HEK293 (cell line): ENCODE results near the gene HOXB9.

ENCODE experiments used
- GFI1B ChIP-seq: fragments of 450-650 bp; formaldehyde crosslinking; IDR thresholded peaks from 2 replicates; pipeline ENCODE4 v1.5.1; 2016; ENCODE audit warnings: missing biosample characterization, missing genetic modification characterization
- KLF16 ChIP-seq: fragments of 450-650 bp; formaldehyde crosslinking; IDR thresholded peaks from 2 replicates; pipeline ENCODE4 v1.5.1; 2017; ENCODE audit warnings: missing biosample characterization, missing genetic modification characterization
- MEIS1 ChIP-seq: sonication (generic); formaldehyde crosslinking; IDR thresholded peaks from 2 replicates; pipeline ENCODE4 v1.8.1; 2022; ENCODE audit warnings: missing genetic modification reagents, mild to moderate bottlenecking, borderline replicate concordance
- SALL2 ChIP-seq: fragments of 450-650 bp; formaldehyde crosslinking; IDR thresholded peaks from 2 replicates; pipeline ENCODE4 v1.5.0; 2017; ENCODE audit warnings: missing biosample characterization, mild to moderate bottlenecking, missing genetic modification characterization, borderline replicate concordance
- SP3 ChIP-seq: fragments of 450-650 bp; formaldehyde crosslinking; IDR thresholded peaks from 2 replicates; pipeline ENCODE4 v1.5.1; 2016; ENCODE audit warnings: missing biosample characterization, missing genetic modification characterization
- SP7 ChIP-seq: fragments of 450-650 bp; formaldehyde crosslinking; IDR thresholded peaks from 2 replicates; pipeline ENCODE4 v1.5.1; 2016; ENCODE audit warnings: missing biosample characterization, missing genetic modification characterization
- YY1 ChIP-seq: fragments of 450-650 bp; formaldehyde crosslinking; IDR thresholded peaks from 2 replicates; pipeline ENCODE4 v1.5.1; 2018; ENCODE audit warnings: missing biosample characterization, missing genetic modification characterization
- ZBTB17 ChIP-seq: fragments of 450-650 bp; formaldehyde crosslinking; IDR thresholded peaks from 2 replicates; pipeline ENCODE4 v1.5.1; 2016; ENCODE audit warnings: missing biosample characterization, missing genetic modification characterization
- ZNF121 ChIP-seq: fragments of 450-650 bp; formaldehyde crosslinking; IDR thresholded peaks from 2 replicates; pipeline ENCODE4 v1.5.1; 2016; ENCODE audit warnings: missing biosample characterization, missing genetic modification characterization
- ZNF146 ChIP-seq: fragments of 450-650 bp; formaldehyde crosslinking; IDR thresholded peaks from 2 replicates; pipeline ENCODE4 v1.5.1; 2016; ENCODE audit warnings: missing biosample characterization, missing genetic modification characterization
- ZNF2 ChIP-seq: fragments of 450-650 bp; formaldehyde crosslinking; IDR thresholded peaks from 2 replicates; pipeline ENCODE4 v1.5.1; 2016; ENCODE audit warnings: missing biosample characterization, missing genetic modification characterization
- ZNF202 ChIP-seq: fragments of 450-650 bp; formaldehyde crosslinking; IDR thresholded peaks from 2 replicates; pipeline ENCODE4 v1.5.1; 2016; ENCODE audit warnings: missing biosample characterization, missing genetic modification characterization, borderline replicate concordance
- ZNF223 ChIP-seq: fragments of 450-650 bp; formaldehyde crosslinking; IDR thresholded peaks from 2 replicates; pipeline ENCODE4 v1.5.1; 2016; ENCODE audit warnings: missing biosample characterization, missing genetic modification characterization
- ZNF248 ChIP-seq: fragments of 450-650 bp; formaldehyde crosslinking; IDR thresholded peaks from 2 replicates; pipeline ENCODE4 v1.5.1; 2017; ENCODE audit warnings: missing biosample characterization, missing genetic modification characterization
- ZNF37A ChIP-seq: fragments of 450-650 bp; IDR thresholded peaks from 2 replicates; pipeline ENCODE4 v1.5.1; 2018; ENCODE audit warnings: missing biosample characterization, missing genetic modification characterization
- ZNF391 ChIP-seq: fragments of 450-650 bp; formaldehyde crosslinking; IDR thresholded peaks from 2 replicates; pipeline ENCODE4 v1.5.1; 2016; ENCODE audit warnings: low read depth, missing biosample characterization, missing genetic modification characterization, borderline replicate concordance
- ZNF426 ChIP-seq: fragments of 450-650 bp; formaldehyde crosslinking; IDR thresholded peaks from 2 replicates; pipeline ENCODE4 v1.5.1; 2017; ENCODE audit warnings: missing biosample characterization, missing genetic modification characterization, mild to moderate bottlenecking, inconsistent platforms, moderate library complexity
- ZNF433 ChIP-seq: fragments of 450-650 bp; formaldehyde crosslinking; IDR thresholded peaks from 2 replicates; pipeline ENCODE4 v1.5.1; 2016; ENCODE audit warnings: missing biosample characterization, missing genetic modification characterization, low read depth
- ZNF626 ChIP-seq: fragments of 450-650 bp; sonication (Bioruptor Pico); formaldehyde crosslinking; IDR thresholded peaks from 2 replicates; pipeline ENCODE4 v1.5.1; 2018; ENCODE audit warnings: missing biosample characterization, missing genetic modification characterization, inconsistent platforms
- ZNF664 ChIP-seq: fragments of 450-650 bp; formaldehyde crosslinking; IDR thresholded peaks from 2 replicates; pipeline ENCODE4 v1.5.1; 2016; ENCODE audit warnings: missing biosample characterization, missing genetic modification characterization
- ZNF76 ChIP-seq: fragments of 450-650 bp; formaldehyde crosslinking; IDR thresholded peaks from 2 replicates; pipeline ENCODE4; 2016; ENCODE audit warnings: low read depth, missing biosample characterization, missing genetic modification characterization, borderline replicate concordance
- TF ChIP-seq, protein P1 (sequence below): fragments of 450-650 bp; formaldehyde crosslinking; IDR thresholded peaks from 2 replicates; pipeline ENCODE4 v1.5.1; 2017; ENCODE audit warnings: missing biosample characterization, missing genetic modification characterization
- TF ChIP-seq, protein P2 (sequence below): fragments of 450-650 bp; formaldehyde crosslinking; IDR thresholded peaks from 2 replicates; pipeline ENCODE4 v1.5.1; 2016; ENCODE audit warnings: missing biosample characterization, missing genetic modification characterization, borderline replicate concordance
- TF ChIP-seq, protein P3 (sequence below): fragments of 450-650 bp; formaldehyde crosslinking; conservative IDR thresholded peaks from 2 replicates; pipeline ENCODE4 v1.5.1; 2016; ENCODE audit warnings: low read depth, missing biosample characterization, missing genetic modification characterization
- TF ChIP-seq, protein P4 (sequence below): fragments of 450-650 bp; formaldehyde crosslinking; IDR thresholded peaks from 2 replicates; pipeline ENCODE4 v1.5.1; 2016; ENCODE audit warnings: missing biosample characterization, missing genetic modification characterization
- TF ChIP-seq, protein P5 (sequence below): sonication (generic); formaldehyde crosslinking; IDR thresholded peaks from 2 replicates; pipeline ENCODE4 v1.8.1; 2022; ENCODE audit warnings: mild to moderate bottlenecking, moderate library complexity, missing genetic modification reagents

The HOXB9 gene

DNA sequence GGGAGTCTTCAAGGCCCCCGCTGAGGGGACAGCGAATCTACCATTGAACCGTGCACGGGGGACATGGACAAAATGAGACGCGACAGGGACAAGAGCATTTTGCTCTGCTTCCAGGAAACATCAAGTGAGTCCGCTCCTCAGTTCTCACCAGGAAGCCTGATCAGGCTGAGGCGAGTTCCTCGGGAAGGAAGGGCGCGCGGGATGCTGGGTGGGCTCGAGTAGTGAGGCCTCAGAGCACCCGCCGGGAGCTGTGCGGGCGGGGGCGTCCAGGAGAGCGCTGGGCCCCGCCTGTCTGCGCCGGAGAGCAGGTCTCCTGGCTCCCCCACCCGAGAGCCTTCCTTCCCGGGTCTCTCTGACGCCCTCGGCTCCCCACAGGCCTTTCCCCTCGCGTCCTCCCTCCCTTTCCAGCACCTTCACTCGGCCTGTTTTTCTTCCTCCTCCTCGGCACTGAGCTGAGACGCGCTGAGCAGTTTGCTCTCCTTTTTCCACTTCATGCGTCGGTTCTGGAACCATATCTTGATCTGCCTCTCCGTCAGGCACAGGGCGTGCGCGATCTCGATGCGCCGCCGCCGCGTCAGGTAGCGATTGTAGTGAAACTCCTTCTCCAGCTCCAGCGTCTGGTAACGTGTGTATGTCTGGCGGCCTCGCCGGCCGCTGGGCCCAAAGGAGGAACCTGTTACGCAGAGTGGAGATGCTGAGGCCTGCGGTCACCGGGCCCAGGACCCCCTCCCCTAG, 30.0 kb downstream of the HOXB9 start (continued):
- no peak for TF ChIP-seq ZNF664
- no peak for TF ChIP-seq SALL2 (tag by site-specific recombination)
- TF ChIP-seq, protein P1, sequence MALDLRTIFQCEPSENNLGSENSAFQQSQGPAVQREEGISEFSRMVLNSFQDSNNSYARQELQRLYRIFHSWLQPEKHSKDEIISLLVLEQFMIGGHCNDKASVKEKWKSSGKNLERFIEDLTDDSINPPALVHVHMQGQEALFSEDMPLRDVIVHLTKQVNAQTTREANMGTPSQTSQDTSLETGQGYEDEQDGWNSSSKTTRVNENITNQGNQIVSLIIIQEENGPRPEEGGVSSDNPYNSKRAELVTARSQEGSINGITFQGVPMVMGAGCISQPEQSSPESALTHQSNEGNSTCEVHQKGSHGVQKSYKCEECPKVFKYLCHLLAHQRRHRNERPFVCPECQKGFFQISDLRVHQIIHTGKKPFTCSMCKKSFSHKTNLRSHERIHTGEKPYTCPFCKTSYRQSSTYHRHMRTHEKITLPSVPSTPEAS = no peak
- TF ChIP-seq SP7 (tag by site-specific recombination) = no peak
- TF ChIP-seq, protein P2, sequence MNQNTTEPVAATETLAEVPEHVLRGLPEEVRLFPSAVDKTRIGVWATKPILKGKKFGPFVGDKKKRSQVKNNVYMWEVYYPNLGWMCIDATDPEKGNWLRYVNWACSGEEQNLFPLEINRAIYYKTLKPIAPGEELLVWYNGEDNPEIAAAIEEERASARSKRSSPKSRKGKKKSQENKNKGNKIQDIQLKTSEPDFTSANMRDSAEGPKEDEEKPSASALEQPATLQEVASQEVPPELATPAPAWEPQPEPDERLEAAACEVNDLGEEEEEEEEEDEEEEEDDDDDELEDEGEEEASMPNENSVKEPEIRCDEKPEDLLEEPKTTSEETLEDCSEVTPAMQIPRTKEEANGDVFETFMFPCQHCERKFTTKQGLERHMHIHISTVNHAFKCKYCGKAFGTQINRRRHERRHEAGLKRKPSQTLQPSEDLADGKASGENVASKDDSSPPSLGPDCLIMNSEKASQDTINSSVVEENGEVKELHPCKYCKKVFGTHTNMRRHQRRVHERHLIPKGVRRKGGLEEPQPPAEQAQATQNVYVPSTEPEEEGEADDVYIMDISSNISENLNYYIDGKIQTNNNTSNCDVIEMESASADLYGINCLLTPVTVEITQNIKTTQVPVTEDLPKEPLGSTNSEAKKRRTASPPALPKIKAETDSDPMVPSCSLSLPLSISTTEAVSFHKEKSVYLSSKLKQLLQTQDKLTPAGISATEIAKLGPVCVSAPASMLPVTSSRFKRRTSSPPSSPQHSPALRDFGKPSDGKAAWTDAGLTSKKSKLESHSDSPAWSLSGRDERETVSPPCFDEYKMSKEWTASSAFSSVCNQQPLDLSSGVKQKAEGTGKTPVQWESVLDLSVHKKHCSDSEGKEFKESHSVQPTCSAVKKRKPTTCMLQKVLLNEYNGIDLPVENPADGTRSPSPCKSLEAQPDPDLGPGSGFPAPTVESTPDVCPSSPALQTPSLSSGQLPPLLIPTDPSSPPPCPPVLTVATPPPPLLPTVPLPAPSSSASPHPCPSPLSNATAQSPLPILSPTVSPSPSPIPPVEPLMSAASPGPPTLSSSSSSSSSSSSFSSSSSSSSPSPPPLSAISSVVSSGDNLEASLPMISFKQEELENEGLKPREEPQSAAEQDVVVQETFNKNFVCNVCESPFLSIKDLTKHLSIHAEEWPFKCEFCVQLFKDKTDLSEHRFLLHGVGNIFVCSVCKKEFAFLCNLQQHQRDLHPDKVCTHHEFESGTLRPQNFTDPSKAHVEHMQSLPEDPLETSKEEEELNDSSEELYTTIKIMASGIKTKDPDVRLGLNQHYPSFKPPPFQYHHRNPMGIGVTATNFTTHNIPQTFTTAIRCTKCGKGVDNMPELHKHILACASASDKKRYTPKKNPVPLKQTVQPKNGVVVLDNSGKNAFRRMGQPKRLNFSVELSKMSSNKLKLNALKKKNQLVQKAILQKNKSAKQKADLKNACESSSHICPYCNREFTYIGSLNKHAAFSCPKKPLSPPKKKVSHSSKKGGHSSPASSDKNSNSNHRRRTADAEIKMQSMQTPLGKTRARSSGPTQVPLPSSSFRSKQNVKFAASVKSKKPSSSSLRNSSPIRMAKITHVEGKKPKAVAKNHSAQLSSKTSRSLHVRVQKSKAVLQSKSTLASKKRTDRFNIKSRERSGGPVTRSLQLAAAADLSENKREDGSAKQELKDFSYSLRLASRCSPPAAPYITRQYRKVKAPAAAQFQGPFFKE (tag by site-specific recombination) = no peak
- TF ChIP-seq ZNF2 (tag by site-specific recombination) = 0 out of 2 replicates have a peak, but pooled peaks have one; percentile 65
- no peak for TF ChIP-seq MEIS1
- TF ChIP-seq ZNF76 = peak; percentile 68; the same call in 1 of the 2 replicates
- no peak for TF ChIP-seq ZNF146 (tag by site-specific recombination)
- no peak for TF ChIP-seq SP3 (tag by site-specific recombination)
- no peak; the same call in 1 of the 2 replicates for TF ChIP-seq ZNF223 (tag by site-specific recombination)
- no peak for TF ChIP-seq KLF16
- no peak for TF ChIP-seq GFI1B (tag by site-specific recombination)
- no peak for TF ChIP-seq ZNF433 (tag by site-specific recombination)
- TF ChIP-seq ZNF37A (tag by site-specific recombination) = no peak
- TF ChIP-seq, protein P3, sequence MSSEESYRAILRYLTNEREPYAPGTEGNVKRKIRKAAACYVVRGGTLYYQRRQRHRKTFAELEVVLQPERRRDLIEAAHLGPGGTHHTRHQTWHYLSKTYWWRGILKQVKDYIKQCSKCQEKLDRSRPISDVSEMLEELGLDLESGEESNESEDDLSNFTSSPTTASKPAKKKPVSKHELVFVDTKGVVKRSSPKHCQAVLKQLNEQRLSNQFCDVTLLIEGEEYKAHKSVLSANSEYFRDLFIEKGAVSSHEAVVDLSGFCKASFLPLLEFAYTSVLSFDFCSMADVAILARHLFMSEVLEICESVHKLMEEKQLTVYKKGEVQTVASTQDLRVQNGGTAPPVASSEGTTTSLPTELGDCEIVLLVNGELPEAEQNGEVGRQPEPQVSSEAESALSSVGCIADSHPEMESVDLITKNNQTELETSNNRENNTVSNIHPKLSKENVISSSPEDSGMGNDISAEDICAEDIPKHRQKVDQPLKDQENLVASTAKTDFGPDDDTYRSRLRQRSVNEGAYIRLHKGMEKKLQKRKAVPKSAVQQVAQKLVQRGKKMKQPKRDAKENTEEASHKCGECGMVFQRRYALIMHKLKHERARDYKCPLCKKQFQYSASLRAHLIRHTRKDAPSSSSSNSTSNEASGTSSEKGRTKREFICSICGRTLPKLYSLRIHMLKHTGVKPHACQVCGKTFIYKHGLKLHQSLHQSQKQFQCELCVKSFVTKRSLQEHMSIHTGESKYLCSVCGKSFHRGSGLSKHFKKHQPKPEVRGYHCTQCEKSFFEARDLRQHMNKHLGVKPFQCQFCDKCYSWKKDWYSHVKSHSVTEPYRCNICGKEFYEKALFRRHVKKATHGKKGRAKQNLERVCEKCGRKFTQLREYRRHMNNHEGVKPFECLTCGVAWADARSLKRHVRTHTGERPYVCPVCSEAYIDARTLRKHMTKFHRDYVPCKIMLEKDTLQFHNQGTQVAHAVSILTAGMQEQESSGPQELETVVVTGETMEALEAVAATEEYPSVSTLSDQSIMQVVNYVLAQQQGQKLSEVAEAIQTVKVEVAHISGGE (tag by site-specific recombination) = no peak
- TF ChIP-seq YY1 (tag by site-specific recombination) = no peak; the same call in none of the 2 replicates
- TF ChIP-seq ZNF248 = no peak
- no peak for TF ChIP-seq ZNF202 (tag by site-specific recombination)
- TF ChIP-seq, protein P4, sequence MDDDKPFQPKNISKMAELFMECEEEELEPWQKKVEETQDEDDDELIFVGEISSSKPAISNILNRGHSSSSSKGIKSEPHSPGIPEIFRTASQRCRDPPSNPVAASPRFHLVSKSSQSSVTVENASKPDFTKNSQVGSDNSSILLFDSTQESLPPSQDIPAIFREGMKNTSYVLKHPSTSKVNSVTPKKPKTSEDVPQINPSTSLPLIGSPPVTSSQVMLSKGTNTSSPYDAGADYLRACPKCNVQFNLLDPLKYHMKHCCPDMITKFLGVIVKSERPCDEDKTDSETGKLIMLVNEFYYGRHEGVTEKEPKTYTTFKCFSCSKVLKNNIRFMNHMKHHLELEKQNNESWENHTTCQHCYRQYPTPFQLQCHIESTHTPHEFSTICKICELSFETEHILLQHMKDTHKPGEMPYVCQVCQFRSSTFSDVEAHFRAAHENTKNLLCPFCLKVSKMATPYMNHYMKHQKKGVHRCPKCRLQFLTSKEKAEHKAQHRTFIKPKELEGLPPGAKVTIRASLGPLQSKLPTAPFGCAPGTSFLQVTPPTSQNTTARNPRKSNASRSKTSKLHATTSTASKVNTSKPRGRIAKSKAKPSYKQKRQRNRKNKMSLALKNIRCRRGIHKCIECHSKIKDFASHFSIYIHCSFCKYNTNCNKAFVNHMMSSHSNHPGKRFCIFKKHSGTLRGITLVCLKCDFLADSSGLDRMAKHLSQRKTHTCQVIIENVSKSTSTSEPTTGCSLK = no peak
- TF ChIP-seq ZNF121 (tag by site-specific recombination) = peak; percentile 6; the same call in 1 of the 2 replicates
- peak; percentile 46; the same call in 1 of the 2 replicates for TF ChIP-seq ZBTB17 (tag by site-specific recombination)
- TF ChIP-seq, protein P5, sequence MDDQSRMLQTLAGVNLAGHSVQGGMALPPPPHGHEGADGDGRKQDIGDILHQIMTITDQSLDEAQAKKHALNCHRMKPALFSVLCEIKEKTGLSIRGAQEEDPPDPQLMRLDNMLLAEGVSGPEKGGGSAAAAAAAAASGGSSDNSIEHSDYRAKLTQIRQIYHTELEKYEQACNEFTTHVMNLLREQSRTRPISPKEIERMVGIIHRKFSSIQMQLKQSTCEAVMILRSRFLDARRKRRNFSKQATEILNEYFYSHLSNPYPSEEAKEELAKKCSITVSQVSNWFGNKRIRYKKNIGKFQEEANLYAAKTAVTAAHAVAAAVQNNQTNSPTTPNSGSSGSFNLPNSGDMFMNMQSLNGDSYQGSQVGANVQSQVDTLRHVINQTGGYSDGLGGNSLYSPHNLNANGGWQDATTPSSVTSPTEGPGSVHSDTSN (CRISPR knock-in tag) = no peak
- no peak for TF ChIP-seq ZNF426
- no peak for TF ChIP-seq ZNF391 (tag by site-specific recombination)
- no peak for TF ChIP-seq ZNF626
